GM23338 (cell line): ENCODE results near the gene RAB15. TPM values are rescaled to one million over a fixed set of nuclear protein-coding genes. Genes with fewer than 3 reads are reported as not detected.

Experiments used
- ATAC-seq: fragments of 200-7000 bp; cut with Tn5 transposase; 3 replicates; pipeline ENCODE4 v1.9.1; 2020
- DNase-seq: peaks from one replicate; pipeline ENCODE4 v3.0.0-alpha.2; 2015; ENCODE audit warnings: low spot score
- H2AFZ ChIP-seq: fragments of 200-600 bp; sonication (generic); 2 replicates; pipeline ENCODE4 v1.8.0; 2016; ENCODE audit warnings: antibody characterized with exemption, mild to moderate bottlenecking, moderate library complexity
- H3F3A ChIP-seq: fragments of 200-600 bp; sonication (generic); replicated peaks from 2 replicates; pipeline ENCODE4 v1.8.0; 2017; ENCODE audit warnings: antibody characterized with exemption, mixed run types, low read depth
- H3K27ac ChIP-seq: fragments of 200-600 bp; sonication (generic); 2 replicates; pipeline ENCODE4 v1.6.1; 2016; ENCODE audit warnings: low read depth
- H3K27me3 ChIP-seq: fragments of 200-600 bp; sonication (generic); 2 replicates; pipeline ENCODE4 v1.8.0; 2016; ENCODE audit warnings: mild to moderate bottlenecking, mixed run types, moderate library complexity; ENCODE audit not compliant: insufficient read depth
- H3K36me3 ChIP-seq: fragments of 200-600 bp; sonication (generic); 2 replicates; pipeline ENCODE4 v1.8.0; 2016; ENCODE audit warnings: mild to moderate bottlenecking; ENCODE audit not compliant: insufficient read depth
- H3K4me1 ChIP-seq: fragments of 200-600 bp; sonication (generic); 2 replicates; pipeline ENCODE4 v1.8.0; 2016; ENCODE audit warnings: mild to moderate bottlenecking, moderate library complexity; ENCODE audit not compliant: insufficient read depth
- H3K4me2 ChIP-seq: fragments of 200-600 bp; sonication (generic); 2 replicates; pipeline ENCODE4 v1.7.1; 2017; ENCODE audit warnings: mixed run types
- H3K4me3 ChIP-seq: fragments of 200-600 bp; sonication (generic); 2 replicates; pipeline ENCODE4 v1.6.1; 2016; ENCODE audit warnings: mixed run types
- H3K79me2 ChIP-seq: fragments of 200-600 bp; sonication (generic); replicated peaks from 2 replicates; pipeline ENCODE4 v1.8.0; 2017; ENCODE audit warnings: mild to moderate bottlenecking; ENCODE audit not compliant: insufficient read depth
- H3K9me2 ChIP-seq: fragments of 200-600 bp; sonication (generic); 2 replicates; pipeline ENCODE4 v1.8.0; 2017; ENCODE audit not compliant: insufficient read depth
- H4K20me1 ChIP-seq: fragments of 200-600 bp; sonication (generic); replicated peaks from 2 replicates; pipeline ENCODE4 v1.8.0; 2017; ENCODE audit warnings: mild to moderate bottlenecking; ENCODE audit not compliant: insufficient read depth
- H3K27ac Mint-ChIP-seq: 2 replicates; pipeline ENCODE4 v1.8.0; 2020; ENCODE audit warnings: inconsistent platforms, mild to moderate bottlenecking, moderate library complexity, mixed read lengths
- H3K27me3 Mint-ChIP-seq: 3 replicates; pipeline ENCODE4 v1.8.0; 2022; ENCODE audit warnings: low read depth, mild to moderate bottlenecking, moderate library complexity, mixed read lengths, inconsistent platforms; ENCODE audit not compliant: insufficient read depth, poor library complexity
- H3K36me3 Mint-ChIP-seq: 3 replicates; pipeline ENCODE4 v1.8.0; 2021; ENCODE audit warnings: low read depth, mild to moderate bottlenecking, inconsistent platforms, moderate library complexity, mixed read lengths
- H3K4me1 Mint-ChIP-seq: 3 replicates; pipeline ENCODE4 v1.8.0; 2020; ENCODE audit warnings: mild to moderate bottlenecking, inconsistent platforms, mixed read lengths
- H3K4me3 Mint-ChIP-seq: 3 replicates; pipeline ENCODE4 v1.8.0; 2021; ENCODE audit warnings: moderate library complexity, mild to moderate bottlenecking, inconsistent platforms, mixed read lengths
- H3K9me3 Mint-ChIP-seq: 3 replicates; pipeline ENCODE4 v1.8.0; 2020; ENCODE audit warnings: moderate library complexity, mild to moderate bottlenecking, inconsistent platforms, mixed read lengths
- CREB1 ChIP-seq: fragments of 250-450 bp; sonication (Bioruptor Pico); IDR thresholded peaks from 2 replicates; pipeline ENCODE4 v1.5.0; 2020; ENCODE audit warnings: low read depth, mild to moderate bottlenecking, moderate library complexity
- CTCF ChIP-seq, 2 experiments: fragments of 200-600 bp in 1 of 2; sonication (generic) in 1 of 2; conservative IDR thresholded peaks; 2 replicates each; pipeline versions ENCODE4 v1.5.1 to v1.6.1; 2016 to 2017; ENCODE audit warnings: antibody characterized with exemption in 2 of 2, low read depth in 2 of 2, mild to moderate bottlenecking in 2 of 2, moderate library complexity in 1 of 2
- EZH2 ChIP-seq: fragments of 200-600 bp; sonication (generic); IDR thresholded peaks from one replicate; pipeline ENCODE4 v1.8.0; 2017; ENCODE audit warnings: antibody characterized with exemption, mild to moderate bottlenecking, low read depth; ENCODE audit not compliant: unreplicated experiment
- EZH2phosphoT487 ChIP-seq: fragments of 200-600 bp; sonication (generic); IDR thresholded peaks from one replicate; pipeline ENCODE4 v1.8.1; 2018; ENCODE audit warnings: antibody characterized with exemption; ENCODE audit not compliant: unreplicated experiment
- JUNB ChIP-seq: IDR thresholded peaks from one replicate; pipeline ENCODE4 v1.6.1; 2016; ENCODE audit warnings: antibody characterized with exemption; ENCODE audit not compliant: unreplicated experiment
- NANOG ChIP-seq: IDR thresholded peaks from 2 replicates; pipeline ENCODE4 v1.6.1; 2016; ENCODE audit warnings: antibody characterized with exemption, borderline replicate concordance
- POLR2AphosphoS5 ChIP-seq: IDR thresholded peaks from 2 replicates; pipeline ENCODE4 v1.6.1; 2016; ENCODE audit warnings: antibody characterized with exemption, low read depth
- STAT1 ChIP-seq: IDR thresholded peaks from one replicate; pipeline ENCODE4 v1.6.1; 2016; ENCODE audit warnings: antibody characterized with exemption; ENCODE audit not compliant: unreplicated experiment
- ZNF114 ChIP-seq: fragments of 250-450 bp; sonication (Bioruptor Pico); IDR thresholded peaks from 2 replicates; pipeline ENCODE4 v1.5.0; 2020; ENCODE audit warnings: mild to moderate bottlenecking, moderate library complexity
- ZNF331 ChIP-seq: fragments of 250-450 bp; sonication (Bioruptor Pico); IDR thresholded peaks from 2 replicates; pipeline ENCODE4 v1.5.0; 2020; ENCODE audit warnings: low read depth, mild to moderate bottlenecking, moderate library complexity
- ZNF462 ChIP-seq: fragments of 250-450 bp; sonication (Bioruptor Pico); IDR thresholded peaks from 2 replicates; pipeline ENCODE4 v1.5.0; 2020; ENCODE audit warnings: mild to moderate bottlenecking, moderate library complexity
- polyA plus RNA-seq: library from polyadenylated mRNA; unstranded; fragments of >200 nt; fragmentation: Nextera tagmentation; extraction: Ambion mirVana; gene quantifications from 2 replicates; pipeline ENCODE4 v1.2.1, GENCODE V29; 2016
- total RNA-seq: library from RNA; depleted of rRNA; stranded (reverse); fragments of >200 nt; shearing (Covaris generic); gene quantifications from 2 replicates; pipeline ENCODE4 v1.2.3, GENCODE V29; 2014
- TF ChIP-seq, protein P1 (sequence below): IDR thresholded peaks from one replicate; pipeline ENCODE4 v1.6.1; 2018; ENCODE audit warnings: antibody characterized with exemption; ENCODE audit not compliant: unreplicated experiment
- TF ChIP-seq, protein P2 (sequence below): IDR thresholded peaks from 2 replicates; pipeline ENCODE4 v1.6.1; 2016; ENCODE audit warnings: antibody characterized with exemption

Gene RAB15
- total and polyA plus RNA-seq, 2 experiments from 2014 or later: 17.4 to 43.3 TPM

- Mint-ChIP-seq H3K27me3 (peaks cover 1% of the 10 kb centered on the region), H3K36me3 (no peaks in the 10 kb centered on the region), H3K9me3 (no peaks in the 10 kb centered on the region), H3K27ac (no peak overlapping the region), H3K4me3 (no peak overlapping the region), H3K4me1 (peaks cover 13% of the 10 kb centered on the region)
- DNase-seq (no peak), ATAC-seq (no peak)
- no peaks in the 10 kb centered on the region for H3K36me3 ChIP-seq
- TF ChIP-seq, protein P1, sequence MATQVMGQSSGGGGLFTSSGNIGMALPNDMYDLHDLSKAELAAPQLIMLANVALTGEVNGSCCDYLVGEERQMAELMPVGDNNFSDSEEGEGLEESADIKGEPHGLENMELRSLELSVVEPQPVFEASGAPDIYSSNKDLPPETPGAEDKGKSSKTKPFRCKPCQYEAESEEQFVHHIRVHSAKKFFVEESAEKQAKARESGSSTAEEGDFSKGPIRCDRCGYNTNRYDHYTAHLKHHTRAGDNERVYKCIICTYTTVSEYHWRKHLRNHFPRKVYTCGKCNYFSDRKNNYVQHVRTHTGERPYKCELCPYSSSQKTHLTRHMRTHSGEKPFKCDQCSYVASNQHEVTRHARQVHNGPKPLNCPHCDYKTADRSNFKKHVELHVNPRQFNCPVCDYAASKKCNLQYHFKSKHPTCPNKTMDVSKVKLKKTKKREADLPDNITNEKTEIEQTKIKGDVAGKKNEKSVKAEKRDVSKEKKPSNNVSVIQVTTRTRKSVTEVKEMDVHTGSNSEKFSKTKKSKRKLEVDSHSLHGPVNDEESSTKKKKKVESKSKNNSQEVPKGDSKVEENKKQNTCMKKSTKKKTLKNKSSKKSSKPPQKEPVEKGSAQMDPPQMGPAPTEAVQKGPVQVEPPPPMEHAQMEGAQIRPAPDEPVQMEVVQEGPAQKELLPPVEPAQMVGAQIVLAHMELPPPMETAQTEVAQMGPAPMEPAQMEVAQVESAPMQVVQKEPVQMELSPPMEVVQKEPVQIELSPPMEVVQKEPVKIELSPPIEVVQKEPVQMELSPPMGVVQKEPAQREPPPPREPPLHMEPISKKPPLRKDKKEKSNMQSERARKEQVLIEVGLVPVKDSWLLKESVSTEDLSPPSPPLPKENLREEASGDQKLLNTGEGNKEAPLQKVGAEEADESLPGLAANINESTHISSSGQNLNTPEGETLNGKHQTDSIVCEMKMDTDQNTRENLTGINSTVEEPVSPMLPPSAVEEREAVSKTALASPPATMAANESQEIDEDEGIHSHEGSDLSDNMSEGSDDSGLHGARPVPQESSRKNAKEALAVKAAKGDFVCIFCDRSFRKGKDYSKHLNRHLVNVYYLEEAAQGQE: no peak
- TF ChIP-seq EZH2phosphoT487 (no peak), ZNF331 (CRISPR knock-in tag) (no peak), POLR2AphosphoS5 (no peak), JUNB (no peak), STAT1 (no peak), NANOG (no peak), ZNF114 (CRISPR knock-in tag) (no peak), EZH2 (no peak), CREB1 (no peak), CTCF (conservative IDR thresholded peaks at IDR 0.05; ENCODE audit: low read depth in 2 of 2) (no peak), ZNF462 (CRISPR knock-in tag) (no peak)
- TF ChIP-seq, protein P2, sequence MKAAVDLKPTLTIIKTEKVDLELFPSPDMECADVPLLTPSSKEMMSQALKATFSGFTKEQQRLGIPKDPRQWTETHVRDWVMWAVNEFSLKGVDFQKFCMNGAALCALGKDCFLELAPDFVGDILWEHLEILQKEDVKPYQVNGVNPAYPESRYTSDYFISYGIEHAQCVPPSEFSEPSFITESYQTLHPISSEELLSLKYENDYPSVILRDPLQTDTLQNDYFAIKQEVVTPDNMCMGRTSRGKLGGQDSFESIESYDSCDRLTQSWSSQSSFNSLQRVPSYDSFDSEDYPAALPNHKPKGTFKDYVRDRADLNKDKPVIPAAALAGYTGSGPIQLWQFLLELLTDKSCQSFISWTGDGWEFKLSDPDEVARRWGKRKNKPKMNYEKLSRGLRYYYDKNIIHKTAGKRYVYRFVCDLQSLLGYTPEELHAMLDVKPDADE: no peak
- H2AFZ ChIP-seq: no peak overlapping the region
- H3K27me3 ChIP-seq: no peaks in the 10 kb centered on the region
- peaks cover 8% of the 10 kb centered on the region; the same call in 1 of the 2 replicates for H3K79me2 ChIP-seq
- H3K4me1 ChIP-seq: peaks cover 7% of the 10 kb centered on the region
- no peaks in the 10 kb centered on the region for H3K9me2 ChIP-seq
- H3K27ac ChIP-seq: no peak overlapping the region
- no peaks in the 10 kb centered on the region for H3F3A ChIP-seq
- no peak overlapping the region for H3K4me2 ChIP-seq
- H4K20me1 ChIP-seq: no peaks in the 10 kb centered on the region
- H3K4me3 ChIP-seq: no peak overlapping the region
Measured at GRCh38 chr14:64995291-64995690, 23.2 kb upstream of the RAB15 start.
